ENCODE results near the gene PPP2CA.

- TF ChIP-seq CTCF (IDR thresholded peaks at IDR 0.05) (no peak), POLR2A (IDR thresholded peaks at IDR 0.05) (no peak)
Observed at GRCh38 chr5:134146651-134147518, 79.0 kb downstream of the PPP2CA start.
